ENCODE data around the gene FEM1A.
"Not testable (repeated sequence)": the region's sequence is repeated elsewhere in the genome, so short reads cannot be mapped to it uniquely, and the experiment has no call there.

FEM1A gene

DNA sequence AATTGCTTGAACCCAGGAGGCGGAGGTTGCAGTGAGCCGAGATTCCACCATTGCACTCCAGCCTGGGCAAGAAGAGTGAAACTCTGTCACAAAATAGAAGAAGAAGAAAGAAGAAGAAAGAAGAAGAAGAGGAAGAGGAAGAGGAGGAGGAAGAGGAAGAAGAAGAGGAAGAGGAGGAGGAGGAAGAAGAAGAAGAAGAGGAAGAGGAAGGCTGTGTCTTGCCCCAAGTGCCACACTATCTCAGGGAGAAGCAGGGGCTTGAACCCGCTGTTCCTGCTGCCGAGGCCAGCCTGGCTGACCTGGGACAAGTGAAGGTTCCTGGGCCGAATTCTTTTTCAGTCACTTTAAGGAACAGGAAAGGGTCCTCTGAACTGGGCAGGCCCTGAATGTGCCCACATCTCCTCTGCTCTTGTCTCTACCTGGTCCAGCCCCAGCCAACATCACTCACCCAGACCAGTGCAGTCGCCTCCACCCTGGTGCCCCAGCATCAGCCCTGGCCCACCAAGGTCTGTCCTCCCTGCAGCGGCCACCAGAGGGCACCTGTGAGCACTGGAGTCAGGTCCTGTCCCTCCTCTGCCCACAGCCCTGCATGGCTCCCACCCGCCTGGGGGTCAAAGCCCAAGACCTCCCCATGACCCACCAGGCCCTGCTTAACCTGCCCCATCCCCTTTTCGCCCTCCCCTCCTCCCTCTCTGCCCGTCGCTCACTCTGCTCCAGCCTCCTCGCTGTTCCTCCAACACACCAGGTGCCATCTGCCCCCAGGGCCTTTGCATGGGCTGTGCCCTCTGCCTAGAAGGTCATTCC, 20.0 kb downstream of the FEM1A start:
- in situ Hi-C loops (cut with MboI; ENCODE audit: low sequenced_read_pairs) = no loop called here

- in situ Hi-C loops (cut with MboI; ENCODE audit: low sequenced_read_pairs) = no loop called here
These were observed 23.3 kb downstream of the FEM1A start for GRCh38 chr19:4814625-4815425.

DNA sequence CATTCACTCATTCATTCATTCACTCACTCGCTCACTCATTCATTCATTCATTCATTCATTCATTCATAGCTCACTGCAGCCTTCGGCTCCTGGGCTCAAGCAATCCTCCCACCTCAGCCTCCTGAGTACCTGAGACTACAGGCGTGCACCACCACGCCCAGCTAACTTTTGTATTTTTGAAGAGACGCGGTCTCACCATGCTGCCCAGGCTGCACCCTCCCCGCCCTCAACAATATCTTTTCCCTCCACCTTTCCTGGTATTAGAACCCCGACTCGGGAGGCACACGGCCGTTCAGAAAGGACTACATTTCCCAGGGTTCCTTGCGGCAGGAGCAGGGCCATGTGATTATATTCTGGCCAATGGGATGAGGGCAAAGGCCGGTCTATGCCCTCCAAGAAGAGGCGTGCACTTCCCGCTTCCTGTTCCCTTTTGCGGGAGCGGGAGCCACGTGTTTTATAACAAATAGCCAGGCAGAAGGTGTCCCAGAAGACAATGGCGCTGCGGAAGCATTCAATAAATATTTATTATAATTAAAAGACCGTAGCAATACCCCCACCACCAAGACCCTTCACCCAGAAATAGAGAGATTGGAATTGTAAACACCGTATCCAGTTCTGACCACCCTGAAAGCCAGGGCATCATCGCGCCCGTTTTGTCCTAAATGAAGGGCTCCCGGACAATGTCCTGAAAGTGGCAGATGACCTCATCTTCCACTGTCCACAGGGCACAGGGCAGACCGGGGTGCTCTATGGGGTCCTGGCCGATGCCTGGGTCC, 24.1 kb downstream of the FEM1A start:
- in situ Hi-C loops (cut with MboI; ENCODE audit: low sequenced_read_pairs) = no loop called here

- in situ Hi-C loops (cut with MboI; ENCODE audit: low sequenced_read_pairs) = no loop called here
These were observed 24.8 kb downstream of the FEM1A start for GRCh38 chr19:4816202-4816949.

DNA sequence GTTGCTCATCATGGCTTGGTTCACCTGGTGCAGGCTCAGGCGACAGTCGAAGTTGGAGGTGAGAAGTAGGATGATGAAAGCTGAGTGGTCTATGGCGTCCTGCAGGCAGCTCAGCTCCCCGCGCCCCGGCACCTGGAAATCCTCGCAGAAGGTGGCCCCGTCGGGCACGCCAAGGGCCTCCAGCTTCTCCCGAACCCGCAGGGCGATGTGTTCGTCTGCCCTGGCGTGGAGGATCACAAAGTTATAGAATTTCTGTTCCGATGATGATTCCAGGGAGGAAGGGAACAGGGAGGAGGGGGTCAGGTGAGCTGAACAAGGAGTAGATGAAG, 25.4 kb downstream of the FEM1A start:
- in situ Hi-C loops (cut with MboI; ENCODE audit: low sequenced_read_pairs) = no loop called here

DNA sequence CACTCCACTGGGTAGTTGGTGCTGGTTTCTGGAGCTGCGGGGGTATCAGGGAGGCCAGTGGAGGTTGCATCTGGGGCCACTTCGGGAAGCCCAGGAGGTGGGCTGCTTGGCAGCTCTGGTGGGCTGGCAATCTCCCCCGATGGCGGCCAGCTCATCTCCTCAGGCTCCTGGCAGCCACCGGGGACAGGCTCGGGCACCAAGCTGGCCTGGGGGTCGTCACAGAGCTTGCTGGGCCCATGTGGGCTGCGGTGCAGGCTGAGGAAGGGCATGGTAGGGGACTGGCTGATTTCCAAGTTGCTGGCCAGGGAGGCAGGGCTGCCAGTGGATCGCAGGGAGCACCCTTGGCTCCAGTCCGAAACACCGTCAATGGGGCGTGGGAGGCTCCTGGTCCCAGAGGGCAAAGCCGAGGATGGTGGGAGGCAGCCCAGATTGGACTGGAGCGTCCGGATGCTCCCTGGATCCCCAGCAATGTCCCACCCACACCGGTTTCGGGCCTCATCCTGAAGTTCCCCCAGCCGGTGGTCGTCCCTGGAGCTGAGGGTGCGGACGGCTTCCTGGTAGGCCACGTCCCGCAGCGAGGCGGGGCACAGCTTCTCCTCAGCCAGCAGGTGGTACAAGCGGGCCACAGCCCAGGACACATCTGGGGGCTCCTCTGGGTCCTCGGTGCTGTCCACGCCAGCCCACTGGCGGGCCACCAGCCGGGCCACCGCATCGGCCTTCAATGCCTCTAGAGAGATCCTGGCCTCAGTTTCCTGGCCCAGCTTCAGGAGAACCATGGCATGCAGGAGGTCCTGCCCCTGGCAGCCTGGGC, 26.1 kb downstream of the FEM1A start:
- in situ Hi-C loops (cut with MboI; ENCODE audit: low sequenced_read_pairs) = no loop called here

- in situ Hi-C loops (cut with MboI; ENCODE audit: low sequenced_read_pairs) = no loop called here
These were observed 29.7 kb downstream of the FEM1A start for GRCh38 chr19:4821265-4821664.

DNA sequence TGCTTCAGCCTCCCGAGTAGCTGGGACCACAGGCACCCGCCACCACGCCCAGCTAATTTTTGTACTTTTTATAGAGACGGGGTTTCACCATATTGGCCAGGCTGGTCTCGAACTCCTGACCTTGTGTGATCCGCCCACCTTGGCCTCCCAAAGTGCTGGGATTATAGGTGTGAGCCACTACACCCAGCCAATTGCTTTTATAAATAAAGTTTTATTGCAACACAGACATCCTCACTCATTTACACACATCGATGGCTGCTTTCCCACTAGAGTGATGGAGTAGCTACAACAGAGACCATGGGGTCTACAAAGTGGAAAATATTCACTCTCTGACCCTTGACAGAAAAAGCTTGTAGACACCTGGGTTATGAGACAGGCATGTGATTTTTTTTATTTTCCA, 30.8 kb downstream of the FEM1A start:
- in situ Hi-C loops (cut with MboI; ENCODE audit: low sequenced_read_pairs) = not testable (repeated sequence)

DNA sequence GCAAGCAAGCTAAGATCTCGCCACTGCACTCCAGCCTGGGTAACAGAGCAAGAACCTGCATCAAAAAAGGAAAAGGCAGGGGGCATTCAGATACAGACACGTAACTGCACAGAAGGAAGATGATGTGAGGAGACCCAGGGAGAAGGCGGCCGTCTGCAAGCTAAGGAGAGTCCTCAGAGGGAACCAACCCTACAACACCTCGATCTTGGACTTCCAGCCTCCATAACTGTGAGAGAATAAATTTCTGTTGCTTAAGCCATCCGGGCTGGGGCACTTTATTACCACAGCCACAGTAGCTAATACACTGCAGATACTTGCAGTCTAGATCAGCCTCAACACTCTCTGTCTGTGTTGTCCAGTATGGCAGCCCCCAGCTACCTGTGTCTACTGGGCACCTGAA, 32.0 kb downstream of the FEM1A start:
- in situ Hi-C loops (cut with MboI; ENCODE audit: low sequenced_read_pairs) = no loop called here

- in situ Hi-C loops (cut with MboI; ENCODE audit: low sequenced_read_pairs) = no loop called here
These were observed 37.6 kb downstream of the FEM1A start for GRCh38 chr19:4829001-4829712.

DNA sequence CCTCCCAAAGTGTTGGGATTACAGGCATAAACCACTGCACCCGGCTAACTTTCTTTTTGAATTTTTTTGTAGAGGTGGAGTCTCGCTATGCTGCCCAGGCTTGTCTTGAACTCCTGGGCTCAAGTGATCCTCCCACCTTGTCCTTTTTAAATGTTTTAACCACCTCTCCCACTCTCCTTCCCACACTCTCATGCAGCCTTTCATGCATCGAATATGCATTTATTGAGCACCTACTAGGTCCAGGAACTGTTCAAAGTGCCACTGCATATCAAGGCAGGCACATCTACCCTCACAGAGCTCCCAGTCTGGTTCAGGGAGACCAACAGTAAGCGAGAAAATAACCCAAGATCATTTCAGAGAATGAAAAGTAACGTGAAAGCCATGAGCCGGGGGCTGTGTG, 38.8 kb downstream of the FEM1A start:
- in situ Hi-C loops (cut with MboI; ENCODE audit: low sequenced_read_pairs) = no loop called here

DNA sequence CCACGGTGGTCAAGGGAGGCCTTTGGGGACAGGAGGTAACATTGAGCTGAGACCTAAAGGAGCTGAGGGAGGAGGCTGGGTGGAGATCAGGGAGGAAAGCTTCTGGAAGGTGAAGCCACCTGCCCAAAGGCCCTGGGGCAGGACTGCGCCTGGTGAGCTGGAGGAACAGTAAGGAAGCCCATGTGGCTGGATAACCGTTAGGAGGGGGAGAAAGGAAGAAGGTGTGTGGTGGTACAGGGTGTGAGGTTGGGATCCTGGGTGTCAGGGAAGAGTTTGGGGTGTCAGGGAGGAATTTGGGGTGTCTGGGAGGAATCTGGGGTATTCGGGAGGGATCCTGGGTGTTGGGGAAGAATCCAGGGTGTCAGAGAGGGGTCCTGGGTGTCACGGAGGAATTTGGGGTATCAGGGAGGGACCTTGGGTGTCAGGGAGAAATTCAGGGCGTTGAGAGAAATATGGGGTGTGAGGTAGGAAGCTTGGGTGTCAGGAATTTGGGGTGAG, 39.3 kb downstream of the FEM1A start:
- in situ Hi-C loops (cut with MboI; ENCODE audit: low sequenced_read_pairs) = no loop called here

DNA sequence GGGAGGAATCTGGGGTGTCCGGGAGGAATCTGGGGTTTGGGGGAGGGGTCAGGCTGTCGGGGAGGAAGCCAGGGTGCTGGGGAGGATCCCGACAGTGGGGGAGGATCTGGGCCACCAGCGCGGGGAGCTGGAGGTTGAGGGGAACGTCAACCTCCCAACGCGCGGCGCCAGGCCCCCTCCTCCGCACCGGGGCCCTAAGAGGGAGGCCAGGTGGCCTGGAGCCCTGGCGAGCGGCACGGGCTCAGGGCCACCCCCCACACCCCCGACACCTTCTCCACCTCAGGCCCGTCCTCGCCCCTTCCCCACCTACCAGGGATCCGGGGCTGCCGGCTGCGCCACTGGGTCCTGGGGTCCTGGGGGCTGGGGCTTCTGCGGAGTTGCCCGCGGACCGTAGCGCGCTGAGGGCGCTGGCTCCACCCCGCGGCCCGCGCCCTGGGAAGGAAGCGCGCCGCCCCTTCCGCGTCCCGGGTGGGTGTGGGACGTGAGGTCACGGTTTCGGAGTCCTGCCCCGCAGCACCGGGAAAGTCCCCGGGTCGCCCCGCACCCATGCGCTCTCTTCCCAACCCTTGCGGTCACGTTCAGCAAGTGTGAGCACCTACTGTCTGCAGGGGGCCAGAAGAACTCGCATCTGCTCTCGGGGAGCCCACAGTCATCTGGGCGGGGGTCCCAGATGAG, 39.9 kb downstream of the FEM1A start, which contains the start of gene TICAM1:
Gene TICAM1 (minus strand): TSS at position 409 of the 675 bp plus-strand sequence. CDS start 13,335 bp downstream, outside the sequence.
- in situ Hi-C loops (cut with MboI; ENCODE audit: low sequenced_read_pairs) = no loop called here

- in situ Hi-C loops (cut with MboI; ENCODE audit: low sequenced_read_pairs) = not testable (repeated sequence)
These were observed 40.4 kb downstream of the FEM1A start for GRCh38 chr19:4831979-4832340.

DNA sequence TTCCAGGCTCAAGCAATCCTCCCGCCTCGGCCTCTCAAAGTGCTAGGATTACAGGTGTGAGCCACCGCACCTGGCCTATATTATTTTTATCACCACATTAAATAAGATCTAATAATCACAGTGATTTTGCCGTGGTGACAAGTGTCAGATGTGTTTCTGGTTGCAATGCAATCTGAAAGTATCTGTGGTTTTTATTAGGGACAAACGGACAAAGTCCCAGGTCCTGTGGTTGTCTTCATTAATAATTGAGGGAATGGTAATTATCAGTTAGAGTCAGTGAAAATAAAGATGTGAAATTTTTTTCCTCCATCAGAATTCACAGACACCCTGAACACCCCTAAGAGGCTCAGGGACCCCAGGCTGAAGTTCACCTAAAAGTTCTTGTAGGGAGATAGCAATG, 41.2 kb downstream of the FEM1A start:
- in situ Hi-C loops (cut with MboI; ENCODE audit: low sequenced_read_pairs) = no loop called here

- in situ Hi-C loops (cut with MboI; ENCODE audit: low sequenced_read_pairs) = no loop called here
These were observed 47.7 kb downstream of the FEM1A start for GRCh38 chr19:4839192-4839591.

DNA sequence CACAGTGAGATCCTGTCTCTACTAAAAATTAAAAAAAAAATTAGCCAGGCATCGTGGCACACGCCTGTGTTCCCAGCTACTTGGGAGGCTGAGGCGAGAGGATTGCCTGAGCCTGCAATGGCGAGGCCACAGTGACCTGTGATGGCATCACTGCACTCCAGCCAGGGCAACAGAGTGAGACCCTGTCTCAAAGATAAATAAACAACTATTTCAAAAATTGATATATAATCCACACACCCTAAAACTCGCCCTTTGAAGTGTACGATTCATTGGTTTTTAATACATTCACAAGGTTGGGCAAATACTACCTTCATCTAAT, 52.1 kb downstream of the FEM1A start:
- in situ Hi-C loops (cut with MboI; ENCODE audit: low sequenced_read_pairs) = no loop called here

DNA sequence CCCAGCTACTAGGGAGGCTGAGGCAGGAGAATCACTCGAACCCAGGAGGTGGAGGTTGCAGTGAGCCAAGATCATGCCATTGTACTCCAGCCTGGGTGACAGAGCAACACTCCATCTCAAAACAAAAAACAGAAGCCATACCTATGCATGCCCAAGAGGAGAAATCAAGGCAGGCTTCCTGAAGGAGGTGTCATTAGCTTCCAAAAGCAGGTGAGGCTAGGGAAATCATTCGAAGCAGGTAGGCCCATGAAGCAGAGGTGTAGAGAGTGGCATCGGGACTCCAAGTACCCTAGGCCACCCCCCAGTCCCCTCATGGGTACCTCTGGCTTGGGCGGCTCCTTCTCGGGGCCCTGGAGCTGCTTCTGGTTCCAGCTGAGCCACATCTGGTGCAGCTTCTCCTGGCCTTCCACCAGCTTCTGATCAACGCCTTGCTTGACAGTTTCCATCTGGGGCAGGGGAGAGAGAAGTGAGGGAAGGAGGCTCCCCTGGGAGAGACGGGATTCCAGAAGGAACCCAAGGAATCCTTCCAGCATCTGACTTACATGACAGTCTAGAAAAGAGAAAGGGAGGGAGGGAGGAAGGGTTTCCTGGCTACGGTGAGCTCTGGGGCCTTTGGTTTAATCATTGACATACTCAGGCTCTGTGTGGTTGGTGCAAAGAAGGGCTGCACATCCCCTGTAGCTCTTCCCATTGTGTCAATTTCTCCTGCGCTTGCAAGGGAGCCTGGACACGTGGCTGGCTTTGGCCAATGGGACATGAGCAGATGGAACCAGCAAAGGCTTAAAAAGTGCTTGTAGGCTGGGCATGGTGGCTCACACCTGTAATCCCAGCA, 53.0 kb downstream of the FEM1A start:
- in situ Hi-C loops (cut with MboI; ENCODE audit: low sequenced_read_pairs) = no loop called here
